WTC11 (cell line): ENCODE data around the gene EVX1.

Source experiments
- CTCF ChIP-seq: fragments of 200-600 bp; IDR thresholded peaks from 2 replicates; pipeline ENCODE4 v1.8.0; 2022; ENCODE audit warnings: antibody characterized with exemption
- NR3C1 ChIP-seq: sonication (generic); formaldehyde crosslinking; conservative IDR thresholded peaks from 2 replicates; pipeline ENCODE4 v1.8.1; 2023; ENCODE audit warnings: low read depth, mild to moderate bottlenecking, missing genetic modification reagents
- ZNF232 ChIP-seq: sonication (generic); formaldehyde crosslinking; IDR thresholded peaks from 2 replicates; pipeline ENCODE4 v1.8.0; 2022; ENCODE audit warnings: mild to moderate bottlenecking, missing genetic modification reagents
- TF ChIP-seq, protein P1 (sequence below): sonication (generic); formaldehyde crosslinking; IDR thresholded peaks from 2 replicates; pipeline ENCODE4 v1.8.0; 2023; ENCODE audit warnings: missing genetic modification reagents
- TF ChIP-seq, protein P2 (sequence below): sonication (generic); formaldehyde crosslinking; IDR thresholded peaks from 2 replicates; pipeline ENCODE4 v1.8.0; 2022; ENCODE audit warnings: mild to moderate bottlenecking, missing genetic modification reagents

- TF ChIP-seq, protein P1, sequence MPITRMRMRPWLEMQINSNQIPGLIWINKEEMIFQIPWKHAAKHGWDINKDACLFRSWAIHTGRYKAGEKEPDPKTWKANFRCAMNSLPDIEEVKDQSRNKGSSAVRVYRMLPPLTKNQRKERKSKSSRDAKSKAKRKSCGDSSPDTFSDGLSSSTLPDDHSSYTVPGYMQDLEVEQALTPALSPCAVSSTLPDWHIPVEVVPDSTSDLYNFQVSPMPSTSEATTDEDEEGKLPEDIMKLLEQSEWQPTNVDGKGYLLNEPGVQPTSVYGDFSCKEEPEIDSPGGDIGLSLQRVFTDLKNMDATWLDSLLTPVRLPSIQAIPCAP (CRISPR knock-in tag) = no peak
- TF ChIP-seq, protein P2, sequence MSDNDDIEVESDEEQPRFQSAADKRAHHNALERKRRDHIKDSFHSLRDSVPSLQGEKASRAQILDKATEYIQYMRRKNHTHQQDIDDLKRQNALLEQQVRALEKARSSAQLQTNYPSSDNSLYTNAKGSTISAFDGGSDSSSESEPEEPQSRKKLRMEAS (CRISPR knock-in tag) = no peak
- TF ChIP-seq NR3C1 = no peak
- TF ChIP-seq ZNF232 (CRISPR knock-in tag) = no peak
- no peak for TF ChIP-seq CTCF
These were observed 17.6 kb downstream of the EVX1 start for GRCh38 chr7:27260211-27260610.
